HL-60/S4 treated with phorbol 12-myristate 13-acetate at 8.2 ng/mL for 4 days and 3 days (cell line): ENCODE results near the gene CSRP1.
"Not testable (repeated sequence)": the region's sequence is repeated elsewhere in the genome, so short reads cannot be mapped to it uniquely, and the experiment has no call there.

Experiments
- in situ Hi-C: fragments of 300-500 bp; cut with MboI; formaldehyde crosslinking; loops from 2 replicates; pipeline ENCODE4 v1.15.0; 2022; ENCODE audit warnings: low sequenced_read_pairs

Gene CSRP1

GRCh38 chr1:201497935-201498509 lies 8.9 kb downstream of the CSRP1 start:
- in situ Hi-C loops = no loop called here

GRCh38 chr1:201496296-201496690 lies 10.6 kb downstream of the CSRP1 start:
- in situ Hi-C loops = no loop called here

- in situ Hi-C loops = no loop called here
These were observed 11.2 kb downstream of the CSRP1 start for GRCh38 chr1:201495551-201496295.

- in situ Hi-C loops = no loop called here
These were observed 12.9 kb downstream of the CSRP1 start for GRCh38 chr1:201493757-201494617.

- in situ Hi-C loops = not testable (repeated sequence)
These were observed 13.8 kb downstream of the CSRP1 start for GRCh38 chr1:201493026-201493656.

- in situ Hi-C loops = no loop called here
These were observed 14.9 kb downstream of the CSRP1 start for GRCh38 chr1:201491896-201492511.

- in situ Hi-C loops = no loop called here
These were observed 16.2 kb downstream of the CSRP1 start for GRCh38 chr1:201490708-201491131.

- in situ Hi-C loops = no loop called here
These were observed 17.2 kb downstream of the CSRP1 start for GRCh38 chr1:201489643-201490261.

GRCh38 chr1:201488830-201489589 lies 17.9 kb downstream of the CSRP1 start:
- in situ Hi-C loops = no loop called here

GRCh38 chr1:201487742-201488141 lies 19.2 kb downstream of the CSRP1 start:
- in situ Hi-C loops = no loop called here

GRCh38 chr1:201486187-201486586 lies 20.7 kb downstream of the CSRP1 start:
- in situ Hi-C loops = no loop called here

GRCh38 chr1:201485184-201485774 lies 21.6 kb downstream of the CSRP1 start:
- in situ Hi-C loops = no loop called here

- in situ Hi-C loops = no loop called here
These were observed 23.5 kb downstream of the CSRP1 start for GRCh38 chr1:201483373-201483949.

GRCh38 chr1:201482755-201483154 lies 24.2 kb downstream of the CSRP1 start:
- in situ Hi-C loops = no loop called here

GRCh38 chr1:201481761-201482493 lies 25.0 kb downstream of the CSRP1 start:
- in situ Hi-C loops = no loop called here

- in situ Hi-C loops = no loop called here
These were observed 25.9 kb downstream of the CSRP1 start for GRCh38 chr1:201481004-201481380.

- in situ Hi-C loops = no loop called here
These were observed 26.5 kb downstream of the CSRP1 start for GRCh38 chr1:201480231-201481003.
